Heart left ventricle (tissue), 13 donors: ENCODE data around the gene GLRX3.

Experiments used
- POLR2A ChIP-seq, 2 donors: fragments of 450-650 bp; IDR thresholded peaks; one replicate each; pipeline ENCODE4 v1.6.1; 2017; ENCODE audit warnings: antibody characterized with exemption in 2 of 2, mild to moderate bottlenecking in 2 of 2, moderate library complexity in 2 of 2
- TF ChIP-seq, protein P1 (sequence below), 12 donors: fragments of 200-600 bp; sonication (generic) in 4 of 12; IDR thresholded peaks; one replicate each; pipeline versions ENCODE4 v1.5.0 to v1.8.0; 2018 to 2022; ENCODE audit warnings: antibody characterized with exemption in 12 of 12, mild to moderate bottlenecking in 5 of 12
- donor health status: ischemic (EF 13 %, LVEDD 7.1; RV severe dilation, severe dysfunction).
- donor health status: DM: no; HTN: yes; CAD: no.
- donor health status: DM: no; HTN: no; CAD: no.
- donor health status: ischemic (EF 25% LVEDD 6.9; RV normal size, moderate dysfunction).
- donor health status: ischemic (EF 25% LVEDD 5.7; RV mildly dilated, moderate dysfunction).
- donor health status: ischemic (EF 35%, LVEDD 5.7; RV mildly dilated, moderate dysfunction).
- donor health status: nonischemic (EF 11% LVEDD 7.7; RV severe dilation, severe dysfunction).
- donor health status: DM: yes; HTN: yes; CAD: no.
- donor health status: PGD.
- donor health status: ischemic (EF 29% LVEDD 5.4; RV normal size, mild dysfunction).
- donor health status: nonischemic (EF 23%, LVEDD 6.1; RV moderate dilation, normal function).

DNA sequence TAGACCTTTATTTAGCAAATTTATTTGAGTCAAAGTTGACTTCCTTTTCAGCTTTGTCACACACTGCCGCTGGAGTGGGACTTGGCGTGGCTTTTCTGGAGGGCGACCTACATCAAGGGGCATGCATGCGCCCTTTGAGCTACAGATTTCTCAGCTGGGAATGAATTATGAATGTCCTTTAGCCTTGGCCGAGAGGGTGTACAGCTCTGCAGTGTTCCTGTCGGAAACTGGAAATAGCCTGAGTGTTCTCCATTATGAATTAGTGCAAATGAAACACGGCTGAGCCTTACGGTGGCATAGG is 79.7 kb downstream of the GLRX3 start:
- TF ChIP-seq, protein P1, sequence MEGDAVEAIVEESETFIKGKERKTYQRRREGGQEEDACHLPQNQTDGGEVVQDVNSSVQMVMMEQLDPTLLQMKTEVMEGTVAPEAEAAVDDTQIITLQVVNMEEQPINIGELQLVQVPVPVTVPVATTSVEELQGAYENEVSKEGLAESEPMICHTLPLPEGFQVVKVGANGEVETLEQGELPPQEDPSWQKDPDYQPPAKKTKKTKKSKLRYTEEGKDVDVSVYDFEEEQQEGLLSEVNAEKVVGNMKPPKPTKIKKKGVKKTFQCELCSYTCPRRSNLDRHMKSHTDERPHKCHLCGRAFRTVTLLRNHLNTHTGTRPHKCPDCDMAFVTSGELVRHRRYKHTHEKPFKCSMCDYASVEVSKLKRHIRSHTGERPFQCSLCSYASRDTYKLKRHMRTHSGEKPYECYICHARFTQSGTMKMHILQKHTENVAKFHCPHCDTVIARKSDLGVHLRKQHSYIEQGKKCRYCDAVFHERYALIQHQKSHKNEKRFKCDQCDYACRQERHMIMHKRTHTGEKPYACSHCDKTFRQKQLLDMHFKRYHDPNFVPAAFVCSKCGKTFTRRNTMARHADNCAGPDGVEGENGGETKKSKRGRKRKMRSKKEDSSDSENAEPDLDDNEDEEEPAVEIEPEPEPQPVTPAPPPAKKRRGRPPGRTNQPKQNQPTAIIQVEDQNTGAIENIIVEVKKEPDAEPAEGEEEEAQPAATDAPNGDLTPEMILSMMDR (IDR thresholded peaks at IDR 0.05), result no peak
- TF ChIP-seq POLR2A (IDR thresholded peaks at IDR 0.05), result no peak
